Measurements from ENCODE around the gene MSMB.
"Not testable (repeated sequence)": the region's sequence is repeated elsewhere in the genome, so short reads cannot be mapped to it uniquely, and the experiment has no call there.

DNA sequence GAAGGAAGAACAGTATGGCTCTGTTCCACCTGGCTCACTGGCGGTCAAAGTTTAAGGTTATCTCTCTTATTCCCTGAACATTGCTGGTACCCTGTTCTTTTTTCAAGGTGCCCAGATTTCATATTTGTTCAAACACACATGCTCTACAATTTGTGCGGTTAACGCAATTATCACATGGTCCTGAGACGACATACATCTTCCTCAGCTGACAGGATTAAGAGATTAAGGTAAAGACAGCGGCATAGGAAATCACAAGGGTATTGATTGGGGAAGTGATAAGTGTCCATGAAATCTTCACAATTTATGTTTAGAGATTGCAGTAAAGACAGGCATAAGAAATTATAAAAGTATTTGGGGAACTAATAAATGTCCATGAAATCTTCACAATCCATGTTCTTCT lies 46.1 kb downstream of the MSMB start:
- TF ChIP-seq, protein P1, sequence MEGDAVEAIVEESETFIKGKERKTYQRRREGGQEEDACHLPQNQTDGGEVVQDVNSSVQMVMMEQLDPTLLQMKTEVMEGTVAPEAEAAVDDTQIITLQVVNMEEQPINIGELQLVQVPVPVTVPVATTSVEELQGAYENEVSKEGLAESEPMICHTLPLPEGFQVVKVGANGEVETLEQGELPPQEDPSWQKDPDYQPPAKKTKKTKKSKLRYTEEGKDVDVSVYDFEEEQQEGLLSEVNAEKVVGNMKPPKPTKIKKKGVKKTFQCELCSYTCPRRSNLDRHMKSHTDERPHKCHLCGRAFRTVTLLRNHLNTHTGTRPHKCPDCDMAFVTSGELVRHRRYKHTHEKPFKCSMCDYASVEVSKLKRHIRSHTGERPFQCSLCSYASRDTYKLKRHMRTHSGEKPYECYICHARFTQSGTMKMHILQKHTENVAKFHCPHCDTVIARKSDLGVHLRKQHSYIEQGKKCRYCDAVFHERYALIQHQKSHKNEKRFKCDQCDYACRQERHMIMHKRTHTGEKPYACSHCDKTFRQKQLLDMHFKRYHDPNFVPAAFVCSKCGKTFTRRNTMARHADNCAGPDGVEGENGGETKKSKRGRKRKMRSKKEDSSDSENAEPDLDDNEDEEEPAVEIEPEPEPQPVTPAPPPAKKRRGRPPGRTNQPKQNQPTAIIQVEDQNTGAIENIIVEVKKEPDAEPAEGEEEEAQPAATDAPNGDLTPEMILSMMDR (IDR thresholded peaks at IDR 0.05; ENCODE audit: low read length), result not testable (repeated sequence)
- TF ChIP-seq EZH2 (optimal IDR thresholded peaks at IDR 0.05; ENCODE audit: low read depth, low read length), result not testable (repeated sequence)
